Sigmoid colon (tissue), 4 donors: Measurements from ENCODE around the gene KANK2.

Source experiments
- CTCF ChIP-seq, 4 experiments: fragments of 450-650 bp in 3 of 4; fragments of 200-600 bp in 1 of 4; IDR thresholded peaks; one replicate each; pipeline ENCODE4 v1.5.1; 2016 to 2019; ENCODE audit warnings: antibody characterized with exemption in 4 of 4, mild to moderate bottlenecking in 3 of 4, moderate library complexity in 2 of 4
- EP300 ChIP-seq, 4 donors: sonication (generic); formaldehyde crosslinking; IDR thresholded peaks; one replicate each; pipeline ENCODE4 v1.6.1; 2017; ENCODE audit warnings: antibody characterized with exemption in 4 of 4
- POLR2A ChIP-seq, 2 donors: fragments of 450-650 bp; IDR thresholded peaks; one replicate each; pipeline ENCODE4 v1.6.1; 2016; ENCODE audit warnings: antibody characterized with exemption in 2 of 2, mild to moderate bottlenecking in 2 of 2, moderate library complexity in 2 of 2
- POLR2AphosphoS5 ChIP-seq, 4 donors: sonication (generic); formaldehyde crosslinking; IDR thresholded peaks; one replicate each; pipeline ENCODE4 v1.6.1; 2017; ENCODE audit warnings: antibody characterized with exemption in 4 of 4

DNA sequence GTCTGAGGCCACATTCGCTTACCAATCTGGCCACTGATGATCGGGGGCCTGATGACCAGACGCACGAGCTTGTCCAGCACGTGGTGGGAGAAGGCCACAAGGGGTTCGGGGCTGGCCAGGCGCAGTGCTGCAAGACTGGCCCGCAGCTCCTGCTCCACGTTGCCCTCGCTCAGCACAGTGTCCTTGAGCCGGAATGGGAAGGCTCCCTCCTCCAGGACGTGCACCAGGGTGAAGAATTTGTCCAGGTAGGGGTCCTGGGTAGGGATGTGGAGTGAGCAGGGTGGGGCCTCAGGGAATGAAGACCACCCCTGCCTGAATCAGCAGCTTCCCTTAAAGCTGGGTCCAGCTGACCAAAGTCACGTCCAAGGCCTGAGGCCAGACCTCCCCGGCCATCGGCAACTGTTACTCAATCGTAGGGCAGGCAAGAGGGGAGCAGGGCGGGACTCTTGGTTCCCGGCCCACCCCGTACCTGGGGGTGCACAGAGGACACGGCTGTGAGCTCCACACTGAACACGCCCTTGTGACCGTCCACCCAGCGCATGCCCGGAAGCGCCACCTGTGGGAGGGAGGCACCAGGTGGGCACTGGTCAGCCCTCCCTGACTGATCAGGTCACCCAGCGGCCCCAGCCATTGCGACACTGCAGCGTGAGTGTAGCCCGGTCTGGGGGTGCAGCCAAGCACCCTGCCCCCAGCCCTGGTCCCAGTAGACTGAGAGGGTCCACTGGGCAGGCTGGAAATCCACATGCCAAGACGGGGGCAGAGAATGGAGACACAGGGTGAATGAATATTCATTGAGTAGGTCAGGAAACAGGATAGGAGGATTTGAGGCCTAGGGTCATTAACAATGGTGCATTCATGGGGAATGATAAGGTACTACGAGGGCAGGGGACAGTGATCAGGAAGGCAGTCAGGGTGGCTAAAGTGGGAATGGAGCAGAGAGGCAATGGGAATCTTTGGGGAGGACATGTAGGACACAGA lies 39.3 kb upstream of the KANK2 start:
- TF ChIP-seq POLR2A (IDR thresholded peaks at IDR 0.05) (no peak), CTCF (IDR thresholded peaks at IDR 0.05) (no peak), POLR2AphosphoS5 (IDR thresholded peaks at IDR 0.05) (no peak), EP300 (IDR thresholded peaks at IDR 0.05) (no peak)
